ENCODE measurements around the gene GGA1. TPM values are rescaled to one million over a fixed set of nuclear protein-coding genes. Genes with fewer than 3 reads are reported as not detected.

Gene GGA1
- total RNA-seq, 1 experiment from 2014 or later = 99.2 TPM

DNA sequence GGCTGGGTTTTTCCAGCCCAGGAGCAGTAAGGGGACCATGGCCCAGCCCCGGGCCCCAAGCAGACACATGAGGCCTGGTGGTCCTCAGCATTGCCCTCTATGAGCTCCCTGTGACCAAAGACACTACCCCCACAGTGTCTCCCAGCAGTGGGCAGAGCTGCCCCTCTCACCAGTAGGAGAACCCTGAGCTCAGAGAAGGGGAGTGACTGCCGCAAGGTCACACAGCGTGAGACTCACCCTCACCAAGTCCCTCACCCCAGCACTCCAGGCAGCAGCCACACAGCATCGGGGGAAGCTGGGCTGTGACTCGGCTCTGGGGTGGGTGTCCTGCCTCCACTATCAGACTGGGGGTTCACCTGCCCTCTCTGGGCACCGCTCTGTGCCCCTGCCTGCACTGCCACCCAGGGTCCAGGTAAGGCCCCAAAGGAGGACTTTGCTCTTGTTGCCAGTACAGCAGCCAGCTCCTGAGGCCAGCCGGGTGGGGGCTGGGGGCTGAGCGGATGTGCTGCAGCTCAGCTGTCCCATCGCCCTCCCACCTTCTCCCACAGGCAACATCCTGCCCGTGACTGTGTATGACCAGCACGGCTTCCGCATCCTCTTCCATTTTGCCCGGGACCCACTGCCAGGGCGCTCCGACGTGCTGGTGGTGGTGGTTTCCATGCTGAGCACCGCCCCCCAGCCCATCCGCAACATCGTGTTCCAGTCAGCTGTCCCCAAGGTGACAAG, 23.0 kb downstream of the GGA1 start:
- DNase-seq = no peak
- H3K4me2 ChIP-seq = no peak overlapping the region
- ChIA-PET CTCF (interaction anchor here (0.7 kb wide), 1 partner anchor 1063 kb away, joined by 3 read pairs; no protein-coding TSS in a partner anchor), POLR2A (ENCODE audit: unreplicated experiment) (interaction anchor here (0.7 kb wide), 1 partner anchor 30 kb away, joined by 3 read pairs; no protein-coding TSS in a partner anchor)
- TF ChIP-seq EZH2 (IDR thresholded peaks at IDR 0.05; ENCODE audit: low read depth) = no peak
- H3K9me3 ChIP-seq (ENCODE audit: insufficient read depth, low read depth) = no peaks in the 10 kb centered on the region
- no peaks in the 10 kb centered on the region for H4K20me1 ChIP-seq (ENCODE audit: insufficient read depth)
- no peak overlapping the region for H3K4me3 ChIP-seq
- BruUV-seq (replicated peaks) = no TSS peak
- H3K36me3 ChIP-seq (ENCODE audit: low read depth) = no peaks in the 10 kb centered on the region
- no peaks in the 10 kb centered on the region for H3K79me2 ChIP-seq (ENCODE audit: low read depth)
- H3K27me3 ChIP-seq (ENCODE audit: insufficient read depth, low read depth) = no peaks in the 10 kb centered on the region
- H3K9me2 ChIP-seq (ENCODE audit: insufficient read depth) = no peaks in the 10 kb centered on the region
- no peak overlapping the region for H2AFZ ChIP-seq
- intact Hi-C loops (cut with micrococcal nuclease; ENCODE audit: unreplicated experiment) = no loop called here
- H3F3A ChIP-seq (ENCODE audit: insufficient read depth, low read depth) = peaks cover 23% of the 10 kb centered on the region; the same call in 1 of the 2 replicates
- no peaks in the 10 kb centered on the region for H3K4me1 ChIP-seq (replicated peaks; ENCODE audit: insufficient read depth)
- H3K27ac ChIP-seq = no peak overlapping the region

GRCh38 chr22:37632174-37633088, 23.8 kb downstream of the GGA1 start:
- no peak for DNase-seq
- H4K20me1 ChIP-seq (ENCODE audit: insufficient read depth) = no peaks in the 10 kb centered on the region
- H3K9me3 ChIP-seq (ENCODE audit: insufficient read depth, low read depth) = no peaks in the 10 kb centered on the region
- H3K36me3 ChIP-seq (ENCODE audit: low read depth) = no peaks in the 10 kb centered on the region
- H3K4me2 ChIP-seq = no peak overlapping the region
- no peak overlapping the region for H3K4me3 ChIP-seq
- no peak overlapping the region for H3K27ac ChIP-seq
- no peaks in the 10 kb centered on the region for H3K27me3 ChIP-seq (ENCODE audit: insufficient read depth, low read depth)
- intact Hi-C loops (cut with micrococcal nuclease; ENCODE audit: unreplicated experiment) = no loop called here
- BruUV-seq (replicated peaks) = no TSS peak
- CTCF ChIA-PET = interaction anchor here (2.6 kb wide), 1 partner anchor 11 kb away, joined by 17 read pairs; no protein-coding TSS in a partner anchor
- H2AFZ ChIP-seq = no peak overlapping the region
- no peaks in the 10 kb centered on the region for H3K9me2 ChIP-seq (ENCODE audit: insufficient read depth)
- no peaks in the 10 kb centered on the region for H3K4me1 ChIP-seq (replicated peaks; ENCODE audit: insufficient read depth)
- peaks cover 31% of the 10 kb centered on the region; the same call in 1 of the 2 replicates for H3F3A ChIP-seq (ENCODE audit: insufficient read depth, low read depth)
- TF ChIP-seq EZH2 (IDR thresholded peaks at IDR 0.05; ENCODE audit: low read depth) (no peak), CTCF (conservative IDR thresholded peaks at IDR 0.05) (no peak)
- POLR2A ChIA-PET (ENCODE audit: unreplicated experiment) = interaction anchor here (0.7 kb wide), 1 partner anchor 30 kb away, joined by 3 read pairs; no protein-coding TSS in a partner anchor
- no peaks in the 10 kb centered on the region for H3K79me2 ChIP-seq (ENCODE audit: low read depth)

DNA sequence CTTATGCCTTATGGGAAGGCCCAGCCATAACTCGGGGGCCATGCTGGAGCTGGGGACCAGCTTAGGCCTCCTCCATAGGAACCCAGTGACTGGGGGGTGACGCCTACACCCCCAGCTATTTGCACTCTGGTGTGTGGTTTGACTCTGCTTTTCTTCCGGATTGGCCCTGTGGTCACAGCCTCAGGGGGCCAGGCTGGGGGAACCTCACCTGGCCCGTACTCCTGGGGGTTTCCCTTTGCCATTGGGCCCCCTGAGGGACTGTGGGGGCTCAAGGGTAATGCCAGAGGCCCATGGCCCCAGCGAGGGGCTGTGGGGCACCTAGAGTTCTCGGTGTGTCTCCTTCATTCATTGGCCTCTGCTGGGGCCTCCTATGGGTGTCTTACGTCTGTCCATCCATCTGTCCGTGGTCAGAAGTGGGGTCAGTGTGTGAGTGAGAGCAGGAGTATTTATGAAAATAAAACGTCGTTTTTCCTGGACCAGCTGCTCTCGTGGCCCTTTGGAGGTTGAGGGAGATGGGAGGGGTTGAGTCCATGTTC, 24.5 kb downstream of the GGA1 start:
- TF ChIP-seq CTCF (conservative IDR thresholded peaks at IDR 0.05) (no peak), EZH2 (IDR thresholded peaks at IDR 0.05; ENCODE audit: low read depth) (no peak)
- no peak overlapping the region for H3K4me2 ChIP-seq

More for the DNA sequence above, 24.5 kb downstream of the GGA1 start:
- intact Hi-C loops (cut with micrococcal nuclease; ENCODE audit: unreplicated experiment) = no loop called here
- no peak overlapping the region for H2AFZ ChIP-seq
- no peaks in the 10 kb centered on the region for H3K36me3 ChIP-seq (ENCODE audit: low read depth)
- H3K79me2 ChIP-seq (ENCODE audit: low read depth) = no peaks in the 10 kb centered on the region
- H3K9me2 ChIP-seq (ENCODE audit: insufficient read depth) = no peaks in the 10 kb centered on the region
- H3K9me3 ChIP-seq (ENCODE audit: insufficient read depth, low read depth) = no peaks in the 10 kb centered on the region
- ChIA-PET POLR2A (ENCODE audit: unreplicated experiment) (interaction anchor here (0.5 kb wide), 1 partner anchor 73 kb away, joined by 14 read pairs; the partner anchor contains the start of gene CDC42EP1), CTCF (interaction anchor here (0.7 to 2.6 kb wide), 2 partner anchors 10 to 73 kb away, joined by 8 to 17 read pairs; partner anchors contain the start of gene CDC42EP1)
- BruUV-seq (replicated peaks) = no TSS peak
- no peaks in the 10 kb centered on the region for H3K4me1 ChIP-seq (replicated peaks; ENCODE audit: insufficient read depth)
- H3K4me3 ChIP-seq = no peak overlapping the region
- H3F3A ChIP-seq (ENCODE audit: insufficient read depth, low read depth) = peaks cover 30% of the 10 kb centered on the region; the same call in 1 of the 2 replicates
- DNase-seq = no peak
- H3K27me3 ChIP-seq (ENCODE audit: insufficient read depth, low read depth) = no peaks in the 10 kb centered on the region
- H4K20me1 ChIP-seq (ENCODE audit: insufficient read depth) = no peaks in the 10 kb centered on the region
- no peak overlapping the region for H3K27ac ChIP-seq

Measured in PC-9 (cell line).